ENCODE data around the gene MAP3K21. TPM values are rescaled to one million over a fixed set of nuclear protein-coding genes. Genes with fewer than 3 reads are reported as not detected.

The MAP3K21 gene
- polyA plus RNA-seq, 1 donor from 2014 or later: 3.7 TPM

DNA sequence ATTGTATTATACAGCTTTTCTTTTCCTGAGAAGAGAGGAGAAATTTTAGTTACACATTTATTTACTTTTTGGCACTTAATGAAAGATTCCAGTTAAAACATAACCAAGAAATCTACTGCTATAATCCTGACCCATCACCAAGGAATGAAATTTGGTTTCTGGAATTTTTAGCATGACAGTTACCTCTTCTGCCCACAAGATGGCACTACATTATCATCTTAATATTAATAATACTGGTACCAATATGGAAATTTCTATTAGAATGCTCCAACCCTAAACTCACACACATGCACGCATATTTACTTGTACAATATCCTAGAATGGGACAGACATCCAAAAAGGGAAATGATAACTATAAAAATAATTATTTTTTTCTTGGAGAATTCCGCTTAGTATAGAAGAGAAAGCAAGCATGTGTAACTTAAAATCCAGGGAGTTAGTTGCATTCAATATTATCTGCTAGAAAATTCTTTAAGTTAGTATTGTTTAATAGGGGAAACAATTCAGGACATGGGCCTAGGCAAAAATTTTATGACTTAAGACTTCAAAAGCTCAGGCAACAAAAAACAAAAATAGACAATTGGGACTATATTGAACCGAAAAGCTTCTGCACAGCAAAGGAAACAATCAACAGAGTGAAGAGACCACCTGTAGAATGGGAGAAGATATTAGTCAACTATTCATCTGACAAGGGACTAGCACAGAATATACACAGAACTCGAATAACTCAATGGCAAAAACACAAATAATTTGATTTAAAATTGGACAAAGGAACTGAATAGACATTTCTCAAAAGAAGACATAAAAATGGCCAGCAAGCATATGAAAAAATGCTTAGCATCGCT, 37.4 kb downstream of the MAP3K21 start:
- Histone ChIP-seq H3K9me2 (ENCODE audit: insufficient read depth, low read length) (no peaks in the 10 kb centered on the region), H3F3A (ENCODE audit: insufficient read depth, low read length, poor library complexity, severe bottlenecking) (no peaks in the 10 kb centered on the region), H4K20me1 (ENCODE audit: insufficient read depth) (no peaks in the 10 kb centered on the region), H3K27ac (ENCODE audit: low read length) (no peak overlapping the region), H2AFZ (ENCODE audit: low read depth, low read length) (no peak overlapping the region), H3K27me3 (ENCODE audit: insufficient read depth, low read depth, low read length) (no peaks in the 10 kb centered on the region), H3K9me3 (ENCODE audit: low read length) (no peaks in the 10 kb centered on the region), H3K4me3 (ENCODE audit: low read length) (no peak overlapping the region), H3K79me2 (replicated peaks; ENCODE audit: insufficient read depth, low read length) (no peaks in the 10 kb centered on the region), H3K36me3 (ENCODE audit: insufficient read depth, low read length) (no peaks in the 10 kb centered on the region), H3K9ac (ENCODE audit: low read length) (no peak overlapping the region), H3K4me2 (ENCODE audit: low read length) (no peak overlapping the region)
- TF ChIP-seq POLR2AphosphoS5 (IDR thresholded peaks at IDR 0.05) (no peak), RAD21 (conservative IDR thresholded peaks at IDR 0.05) (peak; percentile 76), SMC3 (conservative IDR thresholded peaks at IDR 0.05; ENCODE audit: poor library complexity) (peak; percentile 71)
- TF ChIP-seq, protein P1, sequence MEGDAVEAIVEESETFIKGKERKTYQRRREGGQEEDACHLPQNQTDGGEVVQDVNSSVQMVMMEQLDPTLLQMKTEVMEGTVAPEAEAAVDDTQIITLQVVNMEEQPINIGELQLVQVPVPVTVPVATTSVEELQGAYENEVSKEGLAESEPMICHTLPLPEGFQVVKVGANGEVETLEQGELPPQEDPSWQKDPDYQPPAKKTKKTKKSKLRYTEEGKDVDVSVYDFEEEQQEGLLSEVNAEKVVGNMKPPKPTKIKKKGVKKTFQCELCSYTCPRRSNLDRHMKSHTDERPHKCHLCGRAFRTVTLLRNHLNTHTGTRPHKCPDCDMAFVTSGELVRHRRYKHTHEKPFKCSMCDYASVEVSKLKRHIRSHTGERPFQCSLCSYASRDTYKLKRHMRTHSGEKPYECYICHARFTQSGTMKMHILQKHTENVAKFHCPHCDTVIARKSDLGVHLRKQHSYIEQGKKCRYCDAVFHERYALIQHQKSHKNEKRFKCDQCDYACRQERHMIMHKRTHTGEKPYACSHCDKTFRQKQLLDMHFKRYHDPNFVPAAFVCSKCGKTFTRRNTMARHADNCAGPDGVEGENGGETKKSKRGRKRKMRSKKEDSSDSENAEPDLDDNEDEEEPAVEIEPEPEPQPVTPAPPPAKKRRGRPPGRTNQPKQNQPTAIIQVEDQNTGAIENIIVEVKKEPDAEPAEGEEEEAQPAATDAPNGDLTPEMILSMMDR (IDR thresholded peaks at IDR 0.05; ENCODE audit: poor library complexity, severe bottlenecking): peak; percentile 76

DNA sequence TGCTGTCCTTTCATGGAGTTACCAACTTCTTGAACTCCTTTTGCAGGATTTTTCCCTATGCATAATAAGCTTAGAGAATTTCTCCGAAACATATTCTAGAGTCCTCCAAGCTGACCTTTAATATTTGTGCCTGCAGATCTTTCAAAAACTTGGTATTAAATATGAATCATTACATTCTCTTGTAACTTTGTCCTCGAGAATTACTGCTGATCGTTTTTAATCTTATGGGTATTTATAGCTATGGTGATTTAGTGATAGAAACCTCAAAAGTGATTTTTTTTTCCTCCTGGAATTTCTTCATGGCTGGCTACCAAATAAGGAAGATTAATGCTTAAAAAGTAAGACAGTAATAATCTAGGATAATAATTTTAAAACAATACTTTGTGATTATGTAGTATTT, 39.1 kb downstream of the MAP3K21 start:
- no peak overlapping the region for H3K4me3 ChIP-seq (ENCODE audit: low read length)
- no peak overlapping the region for H2AFZ ChIP-seq (ENCODE audit: low read depth, low read length)
- H3F3A ChIP-seq (ENCODE audit: insufficient read depth, low read length, poor library complexity, severe bottlenecking): no peaks in the 10 kb centered on the region
- H3K9ac ChIP-seq (ENCODE audit: low read length): no peak overlapping the region
- H3K36me3 ChIP-seq (ENCODE audit: insufficient read depth, low read length): no peaks in the 10 kb centered on the region
- no peak overlapping the region for H3K27ac ChIP-seq (ENCODE audit: low read length)
- no peaks in the 10 kb centered on the region for H3K79me2 ChIP-seq (replicated peaks; ENCODE audit: insufficient read depth, low read length)
- no peaks in the 10 kb centered on the region for H4K20me1 ChIP-seq (ENCODE audit: insufficient read depth)
- H3K27me3 ChIP-seq (ENCODE audit: insufficient read depth, low read depth, low read length): no peaks in the 10 kb centered on the region
- TF ChIP-seq RAD21 (conservative IDR thresholded peaks at IDR 0.05) (no peak), EZH2 (IDR thresholded peaks at IDR 0.05; ENCODE audit: borderline replicate concordance, insufficient read depth, low read length, poor library complexity, severe bottlenecking) (no peak), MXI1 (conservative IDR thresholded peaks at IDR 0.05; ENCODE audit: poor library complexity, severe bottlenecking) (no peak), POLR2AphosphoS5 (IDR thresholded peaks at IDR 0.05) (no peak), EP300 (conservative IDR thresholded peaks at IDR 0.05; ENCODE audit: poor library complexity, severe bottlenecking) (no peak), SMC3 (conservative IDR thresholded peaks at IDR 0.05; ENCODE audit: poor library complexity) (no peak), TAF1 (IDR thresholded peaks at IDR 0.05; ENCODE audit: low read depth) (no peak)
- TF ChIP-seq, protein P1 (IDR thresholded peaks at IDR 0.05; ENCODE audit: poor library complexity, severe bottlenecking): no peak
- H3K9me3 ChIP-seq (ENCODE audit: low read length): no peaks in the 10 kb centered on the region
- no peaks in the 10 kb centered on the region for H3K9me2 ChIP-seq (ENCODE audit: insufficient read depth, low read length)
- H3K4me2 ChIP-seq (ENCODE audit: low read length): no peak overlapping the region

Measured in neural cell (in vitro differentiated cells).